ENCODE results near the gene RUNX3.

RUNX3 gene

DNA sequence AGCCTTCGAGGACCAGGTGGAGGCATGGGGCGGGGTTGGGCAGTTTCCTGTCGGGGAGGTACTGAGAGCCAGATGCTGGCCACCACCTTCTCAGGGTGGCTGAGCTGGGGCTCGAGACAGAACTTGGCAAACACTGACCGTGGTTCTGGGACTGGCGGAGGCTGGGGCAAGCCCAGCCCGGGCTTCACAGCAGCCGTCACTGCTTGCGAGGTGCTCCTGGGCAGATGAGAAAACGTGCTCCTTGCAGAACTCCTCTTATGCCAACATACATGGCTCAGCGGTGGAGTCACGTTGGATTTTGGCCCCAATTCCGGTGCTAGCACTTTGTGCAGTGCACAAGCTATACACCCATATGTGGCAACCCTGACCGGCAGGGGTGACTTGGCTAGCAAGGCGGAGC, 69.2 kb downstream of the RUNX3 start:
- no peak for DNase-seq

DNA sequence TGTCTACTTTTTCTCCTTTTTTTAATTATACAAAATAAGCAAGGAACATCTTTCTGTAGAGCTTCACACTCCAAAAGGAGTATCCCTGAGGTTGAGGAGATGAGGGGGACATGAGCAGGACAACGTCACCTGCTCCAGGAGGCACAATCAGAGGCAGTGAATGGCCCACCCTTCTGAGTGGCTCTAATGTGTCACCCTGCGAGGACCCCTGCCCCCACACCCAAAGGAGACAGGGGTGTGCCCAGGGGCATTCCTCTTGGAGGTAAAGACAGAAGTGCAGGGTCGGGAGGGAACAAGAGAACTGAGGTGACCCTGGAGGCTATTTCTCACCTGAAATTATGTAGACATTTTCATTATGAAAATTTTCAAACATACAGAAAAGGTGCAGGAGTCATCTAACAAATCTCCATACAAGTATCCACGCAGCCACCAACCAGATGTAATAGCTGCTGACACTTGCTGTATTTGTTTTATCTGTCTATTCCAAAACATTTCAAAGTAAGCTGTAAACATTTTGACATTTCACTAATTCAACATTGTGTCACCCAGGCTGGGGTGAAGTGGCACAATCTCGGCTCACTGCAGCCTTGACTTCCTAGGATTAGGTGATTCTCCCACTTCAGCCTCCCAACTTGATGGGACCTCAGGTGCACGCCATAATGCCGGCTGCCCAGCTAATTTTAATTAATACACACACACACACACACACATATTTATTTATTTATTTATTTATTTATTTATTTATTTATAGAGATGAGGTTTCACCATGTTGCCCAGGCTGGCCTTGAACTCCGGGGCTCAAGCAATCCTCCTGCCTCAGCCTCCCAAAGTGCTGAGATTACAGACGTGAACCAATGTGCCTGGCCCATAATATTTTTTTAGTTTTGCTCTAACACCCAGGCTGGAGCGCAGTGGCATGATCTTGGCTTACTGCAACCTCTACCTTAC, 70.7 kb downstream of the RUNX3 start:
- DNase-seq: no peak

GRCh38 chr1:24858277-24858676, 71.8 kb downstream of the RUNX3 start:
- DNase-seq: no peak

DNA sequence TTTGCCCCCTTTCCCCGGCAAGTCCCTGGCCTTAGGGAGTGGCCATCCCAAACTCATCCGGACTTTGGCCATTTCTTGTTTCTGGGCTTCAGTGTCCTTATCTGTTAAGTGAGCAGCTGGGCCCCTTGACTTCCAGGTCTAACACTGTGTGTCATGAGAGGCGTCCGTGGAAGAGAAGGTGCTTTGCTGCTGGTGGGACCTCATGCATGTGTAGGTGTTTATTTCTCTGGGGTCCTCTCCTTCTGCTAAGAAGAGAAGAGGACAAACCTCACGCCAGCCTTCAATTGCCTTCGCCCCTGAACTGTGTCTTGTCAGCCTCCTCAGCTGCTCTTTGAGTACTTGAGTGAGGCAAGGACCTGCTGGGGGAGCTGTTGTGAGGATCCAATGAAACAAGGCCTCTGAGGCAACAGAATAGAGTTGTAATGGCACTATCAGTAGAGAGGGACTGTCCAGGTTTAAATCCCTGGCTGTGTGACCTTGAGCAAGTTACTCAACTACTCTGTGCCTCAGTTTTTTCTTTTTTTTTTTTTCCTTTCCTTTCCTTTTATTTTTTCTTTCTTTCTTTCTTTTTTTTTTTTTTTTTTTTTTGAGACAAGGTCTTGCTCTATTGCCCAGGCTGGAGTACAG, 72.5 kb downstream of the RUNX3 start:
- no peak for DNase-seq

DNA sequence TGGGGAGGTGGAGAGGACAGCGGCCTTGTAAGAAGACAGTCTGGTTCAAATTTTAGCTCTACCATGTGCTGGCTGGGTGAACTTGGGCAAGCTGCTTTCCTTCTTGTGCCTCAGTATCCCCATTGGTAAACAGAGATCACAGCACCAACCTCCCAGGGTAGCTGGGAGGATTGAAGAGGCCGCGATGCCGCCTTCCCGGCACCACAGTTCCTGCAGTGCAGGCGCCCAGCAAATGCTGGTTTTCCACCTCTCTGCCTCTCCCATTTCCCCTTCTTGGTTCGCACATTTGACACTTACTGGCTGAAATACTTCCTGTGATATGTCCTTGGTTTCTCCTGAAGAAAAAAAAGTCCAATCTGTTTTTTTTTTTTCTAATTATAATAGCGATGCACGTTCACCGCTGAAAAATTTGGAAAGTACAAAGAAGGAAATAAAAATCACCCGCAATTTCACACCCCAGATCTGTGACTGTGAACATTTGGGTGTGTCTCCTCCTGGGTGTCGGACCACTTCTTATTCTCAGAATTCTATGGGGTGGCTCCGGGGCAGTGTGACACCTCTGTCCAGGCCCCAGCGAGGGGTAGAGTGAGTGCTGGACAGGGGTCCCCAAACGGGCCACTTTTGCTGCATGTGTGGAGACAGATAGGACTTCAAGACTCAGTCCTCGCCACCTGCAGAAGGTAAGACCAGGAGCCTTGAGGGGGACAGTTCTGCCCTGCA, 73.1 kb downstream of the RUNX3 start:
- DNase-seq: no peak

- DNase-seq: no peak
Observed at GRCh38 chr1:24855474-24855873, 74.6 kb downstream of the RUNX3 start.

DNA sequence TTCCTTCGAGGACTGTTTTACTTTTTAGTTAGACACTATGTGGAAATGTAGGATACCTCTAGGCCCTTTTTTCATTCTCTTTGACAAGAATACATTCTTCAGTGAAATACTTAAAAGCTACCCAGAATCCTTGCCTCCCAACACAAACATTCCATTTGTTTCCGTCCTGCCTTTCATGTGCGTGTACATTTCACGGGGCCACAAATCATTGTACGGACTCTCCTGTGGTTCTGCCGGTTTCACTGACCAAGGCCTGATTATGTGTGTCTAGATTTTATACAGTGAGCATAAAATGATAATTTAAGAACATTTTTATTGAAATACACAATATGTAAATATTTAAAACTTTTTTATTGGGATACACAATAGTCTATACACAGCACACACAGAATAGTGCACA, 76.4 kb downstream of the RUNX3 start:
- DNase-seq: no peak

DNA sequence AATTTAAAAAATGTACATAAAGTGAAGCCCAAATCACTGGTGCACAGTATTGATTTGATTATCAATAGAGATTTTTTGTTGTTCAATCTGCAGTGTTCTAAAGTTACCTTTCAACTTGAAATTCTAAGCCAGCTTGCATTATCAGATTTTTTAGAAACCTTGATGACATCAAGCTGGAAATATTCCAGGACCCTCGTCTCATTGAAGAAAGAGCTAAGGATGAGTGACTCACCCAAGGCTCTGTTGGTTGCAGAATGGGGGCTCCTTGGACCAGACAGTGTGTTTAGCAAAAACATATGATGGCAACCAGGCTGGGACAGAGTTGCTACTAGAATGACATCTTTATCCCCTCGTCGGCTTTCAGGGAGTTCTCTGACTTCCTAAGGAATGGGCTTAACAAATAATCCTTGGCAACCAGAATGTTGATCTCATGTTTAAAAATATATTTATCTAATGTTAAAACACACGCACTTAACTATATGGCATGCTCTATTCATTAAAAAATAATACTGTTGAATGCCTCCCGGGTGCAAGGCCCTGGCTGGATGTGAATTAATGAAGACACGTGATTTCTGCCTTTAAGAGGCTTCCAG, 79.7 kb downstream of the RUNX3 start:
- no peak for DNase-seq

DNA sequence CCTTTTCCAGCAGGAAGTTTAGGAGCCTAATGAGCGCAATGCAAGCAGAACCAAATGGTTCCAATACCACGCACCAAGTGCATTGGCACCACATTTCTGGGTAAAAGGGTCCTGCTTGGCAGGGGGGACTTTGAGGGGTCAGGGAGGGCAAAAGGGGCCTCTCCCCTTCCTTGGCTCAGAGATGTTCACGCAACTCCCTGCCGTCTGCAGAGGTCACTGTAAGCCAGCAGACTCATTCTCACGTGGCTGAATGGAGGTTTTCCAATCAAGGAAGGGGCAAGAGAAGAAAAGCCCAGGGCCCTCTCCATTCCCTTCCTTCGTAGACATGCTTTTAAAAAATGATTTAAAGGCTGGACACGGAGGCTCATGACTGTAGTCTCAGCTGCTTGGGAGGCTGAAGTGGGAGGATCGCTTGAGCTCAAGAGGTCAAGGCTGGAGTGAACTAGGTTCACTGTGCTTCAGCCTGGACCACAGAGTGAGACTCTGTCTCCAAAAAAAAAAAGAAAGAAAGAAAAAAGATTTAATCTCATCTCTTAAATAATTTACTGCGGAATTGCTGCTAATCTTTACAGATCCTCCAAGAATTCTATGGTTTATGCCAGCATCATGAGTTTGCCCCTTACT, 80.3 kb downstream of the RUNX3 start:
- DNase-seq: peak; percentile 66

All from hematopoietic multipotent progenitor cell treated with erythropoietin and hydrocortisone succinate and interleukin-3 and kit ligand, for 8 days (in vitro differentiated cells).